HepG2 (cell line): ENCODE results near the gene ASXL1. TPM values are rescaled to one million over a fixed set of nuclear protein-coding genes. Genes with fewer than 3 reads are reported as not detected.

Source experiments
- AGO2 ChIP-seq: fragments of 200-400 bp; formaldehyde crosslinking; optimal IDR thresholded peaks from 2 replicates; pipeline ENCODE3; 2017; ENCODE audit warnings: mild to moderate bottlenecking, low read depth, low read length, moderate library complexity
- BORCS8-MEF2B ChIP-seq: sonication (generic); formaldehyde crosslinking; IDR thresholded peaks from 2 replicates; pipeline ENCODE4 v1.8.0; 2022; ENCODE audit warnings: mild to moderate bottlenecking, missing genetic modification reagents
- ETV5 ChIP-seq: IDR thresholded peaks from 2 replicates; pipeline ENCODE4 v1.6.1; 2018; ENCODE audit warnings: missing biosample characterization, missing genetic modification reagents, inconsistent platforms, borderline replicate concordance
- JUNB ChIP-seq: sonication (generic); formaldehyde crosslinking; IDR thresholded peaks from 2 replicates; pipeline ENCODE4 v1.8.0; 2022; ENCODE audit warnings: missing genetic modification reagents, mild to moderate bottlenecking, borderline replicate concordance
- KIAA2018 ChIP-seq: sonication (generic); formaldehyde crosslinking; IDR thresholded peaks from 2 replicates; pipeline ENCODE4 v1.5.0; 2020; ENCODE audit warnings: mild to moderate bottlenecking, missing genetic modification reagents, borderline replicate concordance
- MXD4 ChIP-seq: IDR thresholded peaks from 2 replicates; pipeline ENCODE4 v1.6.1; 2016; ENCODE audit warnings: mild to moderate bottlenecking, missing biosample characterization, missing genetic modification reagents
- NCOR1 ChIP-seq: fragments of 200-600 bp; sonication (generic); IDR thresholded peaks from 2 replicates; pipeline ENCODE4 v1.7.0; 2017; ENCODE audit warnings: antibody characterized with exemption, low read length, borderline replicate concordance
- NR0B2 ChIP-seq: sonication (generic); formaldehyde crosslinking; IDR thresholded peaks from 2 replicates; pipeline ENCODE4 v1.4.0; 2020; ENCODE audit warnings: mild to moderate bottlenecking, missing genetic modification reagents
- SNAPC4 ChIP-seq: sonication (generic); formaldehyde crosslinking; IDR thresholded peaks from 2 replicates; pipeline ENCODE4 v1.4.0; 2020; ENCODE audit warnings: mild to moderate bottlenecking, missing genetic modification reagents
- SRSF9 ChIP-seq: fragments of 200-400 bp; formaldehyde crosslinking; IDR thresholded peaks from 2 replicates; pipeline ENCODE4 v1.6.1; 2018; ENCODE audit warnings: borderline replicate concordance, mild to moderate bottlenecking, low read depth, low read length; ENCODE audit not compliant: insufficient read depth, poor library complexity, severe bottlenecking
- SSRP1 ChIP-seq: IDR thresholded peaks from 2 replicates; pipeline ENCODE4 v1.6.1; 2016; ENCODE audit warnings: control low read depth
- ZBTB26 ChIP-seq: IDR thresholded peaks from 2 replicates; pipeline ENCODE4 v1.6.1; 2016; ENCODE audit warnings: missing compliant biosample characterization, missing genetic modification reagents, borderline replicate concordance
- ZNF564 ChIP-seq: sonication (generic); formaldehyde crosslinking; IDR thresholded peaks from 2 replicates; pipeline ENCODE4 v1.8.1; 2023; ENCODE audit warnings: mild to moderate bottlenecking, missing genetic modification reagents
- polyA plus RNA-seq, 8 experiments: library from polyadenylated mRNA; depleted of rRNA in 3 of 8; stranded (reverse) in 7 of 8; unstranded in 1 of 8; fragments of >200 nt; fragmentation: Illumina TruSeq in 4 of 8; extraction: Trizol in 4 of 8; gene quantifications; 2 replicates each; pipeline versions ENCODE4 v1.2.1 to v1.2.3, GENCODE V29; 2011 to 2016; ENCODE audit warnings: low read depth in 4 of 8, missing spikeins in 1 of 8, mixed read lengths in 1 of 8; ENCODE audit not compliant: insufficient read depth in 1 of 8
- total RNA-seq, 5 experiments: library from RNA; depleted of rRNA; stranded (reverse); fragments of >200 nt; fragmentation: Illumina TruSeq; extraction: Trizol; gene quantifications; 2 replicates each; pipeline ENCODE4 v1.2.3, GENCODE V29; 2016; ENCODE audit warnings: low read depth in 1 of 5

ASXL1 gene
- total and polyA plus RNA-seq, 2 of the 13 experiments (the other 11 are each of a cell fraction or from before 2014, with no cell fraction given): 62.1 to 74.8 TPM

GRCh38 chr20:32339116-32339515 is 19.0 kb upstream of the ASXL1 start (continued):
- no peak for TF ChIP-seq NR0B2 (CRISPR knock-in tag)
- no peak for TF ChIP-seq SRSF9
- no peak for TF ChIP-seq ZNF564 (CRISPR knock-in tag)
- TF ChIP-seq JUNB (CRISPR knock-in tag): no peak
- TF ChIP-seq SNAPC4 (CRISPR knock-in tag): no peak
- TF ChIP-seq KIAA2018 (CRISPR knock-in tag): no peak
- TF ChIP-seq AGO2: no peak
- no peak for TF ChIP-seq MXD4
- TF ChIP-seq BORCS8-MEF2B (CRISPR knock-in tag): no peak
- TF ChIP-seq NCOR1: no peak
- TF ChIP-seq SSRP1 (CRISPR knock-in tag): no peak
- no peak for TF ChIP-seq ZBTB26 (CRISPR knock-in tag)
- no peak for TF ChIP-seq ETV5
